Prostate gland (tissue), 2 donors: ENCODE results near the gene C1QTNF4.

ENCODE experiments used
- CTCF ChIP-seq, 4 experiments: fragments of 200-600 bp in 2 of 4; fragments of 450-650 bp in 2 of 4; sonication (generic) in 2 of 4; IDR thresholded peaks; 1 replicate in 3 of 4; 2 replicates in 1 of 4; pipeline ENCODE4 v1.5.1; 2016 to 2019; ENCODE audit warnings: antibody characterized with exemption in 4 of 4, mild to moderate bottlenecking in 2 of 4, moderate library complexity in 2 of 4
- POLR2A ChIP-seq: fragments of 450-650 bp; IDR thresholded peaks from one replicate; pipeline ENCODE4 v1.6.1; 2016; ENCODE audit warnings: antibody characterized with exemption, mild to moderate bottlenecking

- TF ChIP-seq CTCF (IDR thresholded peaks at IDR 0.05) (no peak), POLR2A (no peak)
Measured at GRCh38 chr11:47577460-47578041, 16.7 kb downstream of the C1QTNF4 start.
